ENCODE results near the gene AASS.
"Not testable (repeated sequence)": the region's sequence is repeated elsewhere in the genome, so short reads cannot be mapped to it uniquely, and the experiment has no call there.

Gene AASS

GRCh38 chr7:122143751-122144711, at the start of gene AASS:
AASS (minus strand) TSS chr7:122144249; CDS start chr7:122133726, 10,523 bp downstream.
- H3K27ac ChIP-seq: peak within 1 kb of the TSS; percentile 51
- DNase-seq (ENCODE audit: low read depth, low spot score): peak; percentile 70

- DNase-seq (ENCODE audit: low read depth, low spot score): no peak
- no peak overlapping the region for H3K27ac ChIP-seq
Measured at GRCh38 chr7:122188785-122189184, 44.7 kb upstream of the AASS start.

GRCh38 chr7:122183106-122183505, 39.1 kb upstream of the AASS start:
- H3K27ac ChIP-seq: no peak overlapping the region
- peak; percentile 36 for DNase-seq (ENCODE audit: low read depth, low spot score)

GRCh38 chr7:122182081-122182480, 38.0 kb upstream of the AASS start:
- DNase-seq (ENCODE audit: low read depth, low spot score): no peak
- no peak overlapping the region for H3K27ac ChIP-seq

- H3K27ac ChIP-seq; DNase-seq (ENCODE audit: low read depth, low spot score): not testable (repeated sequence)
Measured at GRCh38 chr7:122172144-122172543, 28.1 kb upstream of the AASS start.

- peak overlapping the region; percentile 20 for H3K27ac ChIP-seq
- DNase-seq (ENCODE audit: low read depth, low spot score): no peak
Measured at GRCh38 chr7:122166740-122167139, 22.7 kb upstream of the AASS start.

- DNase-seq (ENCODE audit: low read depth, low spot score): no peak
- H3K27ac ChIP-seq: peak overlapping the region; percentile 20
Measured at GRCh38 chr7:122166275-122166674, 22.2 kb upstream of the AASS start.

GRCh38 chr7:122161628-122162027, 17.6 kb upstream of the AASS start:
- H3K27ac ChIP-seq: no peak overlapping the region
- no peak for DNase-seq (ENCODE audit: low read depth, low spot score)

GRCh38 chr7:122155566-122155965, 11.5 kb upstream of the AASS start:
- DNase-seq (ENCODE audit: low read depth, low spot score): no peak

GRCh38 chr7:122148878-122149277, 4.8 kb upstream of the AASS start:
- no peak for DNase-seq (ENCODE audit: low read depth, low spot score)

More at GRCh38 chr7:122155566-122155965, 11.5 kb upstream of the AASS start:
- H3K27ac ChIP-seq: no peak overlapping the region

GRCh38 chr7:122148081-122148480, 4.0 kb upstream of the AASS start:
- no peak overlapping the region for H3K27ac ChIP-seq
- DNase-seq (ENCODE audit: low read depth, low spot score): no peak

More at GRCh38 chr7:122148878-122149277, 4.8 kb upstream of the AASS start:
- H3K27ac ChIP-seq: no peak overlapping the region

GRCh38 chr7:122145937-122146645, 2.0 kb upstream of the AASS start:
- DNase-seq (ENCODE audit: low read depth, low spot score): no peak
- no peak overlapping the region for H3K27ac ChIP-seq

- no peak for DNase-seq (ENCODE audit: low read depth, low spot score)
- H3K27ac ChIP-seq: peak overlapping the region; percentile 51
Measured at GRCh38 chr7:122143376-122143750, 686 bp downstream of the AASS start.

GRCh38 chr7:122140918-122141317, 3.1 kb downstream of the AASS start:
- H3K27ac ChIP-seq: peak overlapping the region; percentile 27
- DNase-seq (ENCODE audit: low read depth, low spot score): no peak

GRCh38 chr7:122137251-122138077, 6.6 kb downstream of the AASS start:
- no peak for DNase-seq (ENCODE audit: low read depth, low spot score)
- H3K27ac ChIP-seq: no peak overlapping the region

- no peak for DNase-seq (ENCODE audit: low read depth, low spot score)
- no peak overlapping the region for H3K27ac ChIP-seq
Measured at GRCh38 chr7:122136639-122137245, 7.3 kb downstream of the AASS start.

- H3K27ac ChIP-seq: no peak overlapping the region
- DNase-seq (ENCODE audit: low read depth, low spot score): no peak
Measured at GRCh38 chr7:122136078-122136477, 8.0 kb downstream of the AASS start.

- peak overlapping the region; percentile 15 for H3K27ac ChIP-seq
- peak; percentile 56 for DNase-seq (ENCODE audit: low read depth, low spot score)
Measured at GRCh38 chr7:122135275-122135674, 8.8 kb downstream of the AASS start.

GRCh38 chr7:122134793-122135192, 9.3 kb downstream of the AASS start:
- peak overlapping the region; percentile 15 for H3K27ac ChIP-seq
- not testable (repeated sequence) for DNase-seq (ENCODE audit: low read depth, low spot score)

- no peak overlapping the region for H3K27ac ChIP-seq
- no peak for DNase-seq (ENCODE audit: low read depth, low spot score)
Measured at GRCh38 chr7:122133477-122133876, 10.6 kb downstream of the AASS start.

Measured in epithelial cell of prostate (primary cell).